DMS53 (cell line): ENCODE data around the gene CCDC148.

Experiments
- DNase-seq: peaks from one replicate; lab custom pipeline; 2025; lab: John Stamatoyannopoulos, UW

CCDC148 gene

GRCh38 chr2:158125756-158126498 lies 330.6 kb downstream of the CCDC148 start:
- peak; percentile 60 for DNase-seq

GRCh38 chr2:158124896-158125295 lies 331.7 kb downstream of the CCDC148 start:
- DNase-seq: no peak
